Left renal pelvis (tissue), 4 donors: ENCODE results near the gene LLPH. TPM values are rescaled to one million over a fixed set of nuclear protein-coding genes. Genes with fewer than 3 reads are reported as not detected.

Source experiments
- polyA plus RNA-seq, 4 donors: library from polyadenylated mRNA; unstranded; fragments of 120-200 nt; gene quantifications; one replicate each; pipeline ENCODE4 v1.2.1, GENCODE V29; 2013; ENCODE audit not compliant: insufficient read length in 4 of 4

The LLPH gene
- polyA plus RNA-seq, 4 donors, result 29.0 to 37.9 (median 33.6) TPM

Other genes with a start within 250 kb of the LLPH start
- gene TMBIM4, start 39.2 kb upstream of the LLPH start, polyA plus RNA-seq, result 100 to 1,000 TPM; 133 to 159 (median 145) TPM
- 1 to 10 TPM; 3.2 to 4.2 (median 3.4) TPM for gene IRAK3, start 58.5 kb upstream of the LLPH start, polyA plus RNA-seq
- gene HELB, start 171.7 kb upstream of the LLPH start, polyA plus RNA-seq, result 1 to 10 TPM; 3.3 to 5.2 (median 3.8) TPM